GM18505 (cell line): Measurements from ENCODE around the gene TSPAN4.

ENCODE experiments used
- ATAC-seq: cut with Tn5 transposase; IDR thresholded peaks from one replicate; pipeline ENCODE4 v1.9.1; 2021; ENCODE audit not compliant: unreplicated experiment
- POLR2A ChIP-seq: IDR thresholded peaks from 4 replicates; pipeline ENCODE4 v1.6.1; 2011; ENCODE audit warnings: borderline replicate concordance; ENCODE audit not compliant: insufficient read depth, insufficient read length; ENCODE audit errors: extremely low read depth

Gene TSPAN4

DNA sequence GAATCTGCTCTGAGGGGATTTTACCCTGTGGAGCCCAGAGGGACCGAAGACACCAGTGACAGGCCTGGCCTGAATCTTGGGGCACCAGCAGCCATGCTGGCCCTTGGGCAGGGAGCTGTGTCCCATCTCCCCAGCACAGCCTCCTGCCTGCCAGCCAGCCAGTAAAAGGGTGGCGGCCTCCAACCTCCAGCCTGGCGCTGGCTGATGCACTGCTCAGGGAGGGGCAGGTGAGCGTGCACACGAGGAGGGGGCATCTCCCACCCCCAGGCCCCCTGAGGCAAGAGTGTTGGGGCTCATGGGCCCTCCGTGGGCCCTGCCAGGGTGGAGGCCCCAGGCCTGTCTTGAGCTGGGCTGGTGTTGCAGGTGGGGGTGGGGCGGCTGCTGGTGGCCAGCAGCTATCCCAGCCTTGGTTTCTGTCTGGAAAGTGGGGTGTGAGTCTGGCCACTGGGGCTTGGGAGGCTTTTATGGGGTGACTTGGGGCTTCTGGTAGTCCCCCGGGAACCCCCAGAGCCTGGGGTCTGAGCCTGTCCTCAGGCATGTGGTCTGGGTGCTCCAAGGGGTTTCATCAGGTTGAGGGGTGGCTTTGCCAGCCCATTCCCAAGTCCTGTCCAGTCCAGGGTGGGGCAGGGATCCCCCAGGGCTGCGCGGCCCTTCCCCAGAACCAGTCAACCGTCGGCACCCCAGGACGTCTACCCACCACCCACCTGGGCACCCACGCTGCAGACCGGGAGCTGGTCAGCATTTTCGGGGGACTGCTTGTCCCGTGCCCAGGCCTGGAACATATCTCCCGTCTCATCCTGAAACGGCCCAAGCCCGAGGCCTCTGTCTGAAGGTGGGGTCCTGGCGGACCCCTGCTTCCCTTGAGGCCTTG is 17.8 kb downstream of the TSPAN4 start:
- TF ChIP-seq POLR2A = no peak
- no peak for ATAC-seq

DNA sequence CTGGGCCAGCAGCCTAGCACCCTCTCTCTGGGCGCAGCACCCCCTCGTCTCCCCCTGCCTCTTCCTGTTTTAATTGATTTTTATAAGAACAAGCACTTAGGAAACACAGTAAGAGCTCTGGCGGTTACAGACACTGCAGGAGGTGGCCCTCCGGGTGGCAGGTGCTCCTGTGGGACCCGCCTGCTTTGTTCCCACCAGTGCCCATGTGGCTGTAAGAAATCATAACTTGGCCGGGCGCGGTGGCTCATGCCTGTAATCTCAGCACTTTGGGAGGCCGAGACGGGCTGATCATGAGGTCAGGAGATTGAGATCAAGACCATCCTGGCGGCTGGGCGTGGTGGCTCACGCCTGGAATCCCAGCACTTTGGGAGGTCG is 18.4 kb downstream of the TSPAN4 start:
- no peak for TF ChIP-seq POLR2A
- ATAC-seq = no peak

DNA sequence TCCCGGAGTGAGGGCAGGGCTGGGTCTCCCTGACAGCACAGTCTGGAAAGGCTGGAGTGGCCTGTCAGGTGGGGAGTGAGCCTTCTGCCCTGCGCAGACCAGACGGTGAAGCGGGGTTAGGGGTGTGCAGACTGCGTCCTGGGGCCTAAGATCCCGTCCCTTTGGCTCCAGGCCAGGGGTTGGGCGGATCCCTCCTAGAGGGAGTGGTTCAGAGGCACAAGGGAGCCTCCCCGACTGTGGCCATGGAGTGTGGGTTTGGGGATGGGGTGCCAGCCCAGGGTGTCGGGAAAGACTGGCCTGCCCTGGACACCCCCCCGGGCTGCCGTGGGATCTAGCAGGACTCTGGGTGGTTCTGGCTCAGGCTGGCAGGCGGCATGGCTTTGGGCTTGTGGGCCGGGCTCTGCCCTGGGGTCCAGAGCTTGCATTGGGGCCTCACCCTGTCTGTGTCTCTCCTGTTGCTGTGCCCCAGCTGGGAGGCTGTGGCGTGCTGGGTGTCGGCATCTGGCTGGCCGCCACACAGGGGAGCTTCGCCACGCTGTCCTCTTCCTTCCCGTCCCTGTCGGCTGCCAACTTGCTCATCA is 19.5 kb downstream of the TSPAN4 start:
- TF ChIP-seq POLR2A = no peak
- no peak for ATAC-seq

DNA sequence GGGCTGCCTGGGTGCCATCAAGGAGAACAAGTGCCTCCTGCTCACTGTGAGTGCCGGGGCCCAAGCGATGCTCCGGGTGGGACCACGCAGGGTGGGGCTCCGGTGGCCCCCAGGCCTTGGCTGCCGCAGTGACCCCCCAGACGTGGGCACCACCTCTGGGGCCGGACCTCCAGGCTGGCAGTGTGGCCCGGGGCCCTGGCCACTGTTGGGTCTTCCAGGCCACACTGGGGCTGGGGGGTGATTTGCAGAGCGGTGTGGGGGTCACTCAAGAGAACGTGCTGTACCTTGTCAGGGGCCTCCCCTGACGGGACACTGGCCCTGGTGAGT is 20.0 kb downstream of the TSPAN4 start:
- ATAC-seq = no peak
- TF ChIP-seq POLR2A = no peak

DNA sequence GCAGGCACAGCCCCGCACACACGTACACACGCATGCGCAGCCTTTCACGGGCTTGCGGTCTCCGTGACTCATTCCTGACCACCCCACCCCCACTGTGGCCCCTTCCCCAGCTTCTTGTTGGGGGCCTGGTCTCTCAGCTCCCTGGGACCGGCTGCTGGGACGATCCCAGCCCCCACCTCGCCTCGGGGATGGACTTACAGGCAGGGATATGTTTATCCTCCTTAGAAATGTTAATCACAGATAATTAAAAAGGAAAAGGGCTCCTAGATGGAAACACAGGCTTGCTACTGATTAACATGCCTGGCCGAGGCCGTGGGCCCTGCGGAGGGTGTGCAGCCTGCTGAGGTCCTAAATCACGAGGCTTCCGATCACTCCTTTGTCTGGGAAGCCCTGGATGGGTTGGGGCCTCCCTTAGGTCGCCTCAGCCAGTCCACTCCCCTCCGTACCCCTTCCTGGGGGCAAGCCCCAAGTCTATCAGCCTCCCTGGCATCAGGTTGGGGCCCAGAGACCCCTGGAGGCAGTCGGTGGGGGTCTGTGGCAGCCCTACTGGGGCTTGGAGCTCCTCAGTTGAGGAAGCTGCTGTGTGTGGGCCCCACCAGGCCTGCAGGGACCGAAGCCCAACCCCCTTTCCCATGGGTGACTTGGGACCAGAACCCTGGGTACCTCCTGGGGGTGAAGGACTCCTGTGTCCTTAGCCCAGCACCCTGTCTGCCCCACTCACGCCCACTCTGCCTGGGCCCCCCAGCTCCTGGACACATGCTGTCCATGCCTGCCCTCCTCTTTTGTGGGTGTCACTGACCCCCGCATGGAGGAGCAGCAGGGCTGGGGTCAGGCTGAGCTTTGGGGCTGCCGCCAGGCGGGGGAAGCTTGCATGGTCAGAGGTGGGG is 20.6 kb downstream of the TSPAN4 start:
- TF ChIP-seq POLR2A = no peak
- no peak for ATAC-seq

DNA sequence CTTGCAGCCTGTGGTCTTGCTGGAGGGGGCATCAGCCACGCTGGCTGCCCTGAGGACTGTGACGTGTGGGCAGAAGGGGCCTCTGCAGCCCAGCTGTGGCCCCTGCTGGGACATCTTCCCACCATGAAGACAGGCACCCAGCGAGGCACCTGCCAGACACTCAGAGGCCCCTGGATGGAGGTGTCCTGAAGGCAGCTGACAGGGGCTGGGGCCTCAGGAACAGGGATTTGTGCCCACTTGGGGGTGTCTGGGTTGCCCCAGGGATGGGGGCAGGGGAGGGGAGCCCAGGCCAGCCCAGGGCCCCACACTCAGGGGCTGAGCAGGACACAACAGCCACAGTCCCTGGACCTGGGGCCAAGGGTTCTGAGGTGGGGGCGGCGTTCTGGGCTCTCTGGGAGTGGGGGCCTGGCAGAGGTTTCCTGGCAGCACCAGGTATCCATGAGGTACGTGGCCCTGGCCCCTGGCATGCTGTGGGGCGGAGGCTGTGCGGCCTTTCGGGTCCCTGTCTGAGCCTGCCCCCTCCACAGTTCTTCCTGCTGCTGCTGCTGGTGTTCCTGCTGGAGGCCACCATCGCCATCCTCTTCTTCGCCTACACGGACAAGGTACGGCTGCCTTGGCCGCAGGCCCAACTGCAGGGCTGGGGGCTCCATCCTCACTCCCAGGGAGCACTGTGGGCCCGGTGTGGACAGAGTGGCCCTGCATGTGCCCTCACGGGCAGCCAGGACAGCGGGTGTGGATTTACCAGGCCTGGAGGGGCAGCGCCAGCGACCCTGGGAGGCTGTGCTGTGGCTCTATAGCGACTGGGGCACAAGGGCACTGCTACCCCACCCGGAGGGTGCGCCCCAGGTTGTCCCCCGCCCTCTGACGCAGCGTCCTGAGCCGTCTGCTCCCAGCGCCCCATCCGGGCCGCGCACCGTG is 21.5 kb downstream of the TSPAN4 start:
- ATAC-seq = no peak
- TF ChIP-seq POLR2A = no peak

DNA sequence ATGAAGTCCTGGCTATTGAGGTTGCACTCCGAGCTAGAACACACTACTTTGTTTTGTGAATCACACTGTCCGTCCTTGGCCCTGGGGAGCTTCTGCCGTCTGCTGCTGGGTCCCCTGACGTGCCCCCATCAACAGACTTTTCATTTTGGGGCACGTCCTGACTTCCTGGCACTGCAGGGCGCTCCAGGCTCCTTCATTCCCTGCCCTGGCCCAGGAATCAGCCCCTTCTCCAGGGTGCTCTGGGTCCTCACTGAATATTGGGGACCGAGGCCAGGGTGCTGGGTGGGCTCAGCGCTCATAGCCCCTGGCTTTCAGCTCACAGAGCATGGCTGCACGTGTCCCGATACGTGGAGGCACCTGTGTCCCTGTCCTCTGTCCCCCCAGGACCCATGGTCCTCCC is 22.2 kb downstream of the TSPAN4 start:
- no peak for ATAC-seq
- TF ChIP-seq POLR2A = no peak

DNA sequence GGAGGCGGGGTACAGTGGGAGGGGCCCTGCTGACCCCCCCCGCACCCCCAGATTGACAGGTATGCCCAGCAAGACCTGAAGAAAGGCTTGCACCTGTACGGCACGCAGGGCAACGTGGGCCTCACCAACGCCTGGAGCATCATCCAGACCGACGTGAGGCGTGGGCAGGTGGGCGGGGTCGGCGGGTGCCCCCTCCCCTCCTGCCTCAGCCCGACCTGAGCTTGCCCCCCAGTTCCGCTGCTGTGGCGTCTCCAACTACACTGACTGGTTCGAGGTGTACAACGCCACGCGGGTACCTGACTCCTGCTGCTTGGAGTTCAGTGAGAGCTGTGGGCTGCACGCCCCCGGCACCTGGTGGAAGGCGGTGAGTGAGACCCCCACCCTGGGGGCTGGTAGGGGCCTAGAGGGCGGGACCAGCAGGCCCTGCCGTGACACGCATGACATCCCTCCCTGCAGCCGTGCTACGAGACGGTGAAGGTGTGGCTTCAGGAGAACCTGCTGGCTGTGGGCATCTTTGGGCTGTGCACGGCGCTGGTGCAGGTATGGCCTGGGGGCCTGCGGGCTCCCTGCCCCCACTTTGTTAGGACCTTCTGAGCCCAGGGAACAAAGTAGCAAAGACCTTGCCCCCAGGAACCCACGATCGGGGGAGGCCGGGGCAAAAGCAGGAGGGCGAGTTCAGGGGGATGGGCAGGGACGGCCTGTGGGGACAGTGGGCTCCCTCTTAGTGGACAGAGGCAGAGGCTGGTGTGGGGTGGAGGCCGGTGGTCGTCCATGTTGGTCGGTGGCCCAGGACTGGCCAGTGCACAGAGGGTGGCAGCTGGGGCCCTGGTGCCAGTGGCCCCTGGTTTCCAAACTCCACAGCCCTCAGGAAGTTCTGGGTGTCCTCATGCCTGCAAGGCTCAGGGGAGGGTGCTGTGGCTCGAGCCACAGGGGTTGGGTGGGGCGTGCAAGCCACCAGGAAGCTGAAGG is 23.1 kb downstream of the TSPAN4 start:
- TF ChIP-seq POLR2A = peak; percentile 8

DNA sequence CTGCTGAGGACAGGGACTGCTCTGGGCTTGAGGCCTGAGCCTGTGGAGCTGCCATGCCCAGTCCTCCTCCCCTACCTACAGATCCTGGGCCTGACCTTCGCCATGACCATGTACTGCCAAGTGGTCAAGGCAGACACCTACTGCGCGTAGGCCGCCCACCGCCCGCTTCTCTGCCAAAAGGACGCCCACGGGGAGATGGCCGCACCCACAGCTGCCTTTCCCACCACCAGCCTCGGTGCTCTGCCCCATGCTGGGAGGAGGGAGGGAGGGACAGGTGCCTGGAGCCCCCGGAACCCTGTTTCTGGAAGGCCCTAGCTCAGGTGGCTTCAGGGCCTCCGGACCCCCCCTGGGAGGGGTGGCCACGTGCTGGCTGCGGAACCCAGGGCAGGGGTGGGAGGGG is 23.8 kb downstream of the TSPAN4 start:
- no peak for ATAC-seq
- no peak for TF ChIP-seq POLR2A

More for the DNA sequence above, 23.1 kb downstream of the TSPAN4 start:
- no peak for ATAC-seq

DNA sequence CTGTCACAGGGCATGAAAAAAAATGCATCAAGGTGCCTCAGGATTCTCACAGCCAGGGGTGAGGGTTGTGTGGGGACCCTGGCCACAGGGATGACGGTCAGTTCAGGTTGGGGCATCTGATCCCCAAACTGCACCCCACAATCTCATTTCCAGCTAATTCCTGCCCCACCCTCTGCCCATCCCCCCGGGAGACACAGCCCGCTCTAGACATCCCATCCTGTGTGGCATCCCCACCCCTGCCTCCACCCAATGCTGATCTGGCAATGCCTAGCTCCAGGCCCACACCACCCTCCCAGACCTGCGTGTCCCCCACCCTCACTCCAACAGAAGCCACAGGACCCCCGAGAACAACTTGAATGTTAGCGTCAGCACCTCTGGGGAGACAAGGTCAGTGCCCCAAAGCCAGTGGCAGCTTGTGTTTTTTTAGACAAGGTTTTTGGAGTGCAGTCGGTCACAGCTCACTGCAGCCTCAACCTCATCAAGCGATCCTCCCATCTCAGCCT is 25.3 kb downstream of the TSPAN4 start:
- TF ChIP-seq POLR2A = no peak
- no peak for ATAC-seq

DNA sequence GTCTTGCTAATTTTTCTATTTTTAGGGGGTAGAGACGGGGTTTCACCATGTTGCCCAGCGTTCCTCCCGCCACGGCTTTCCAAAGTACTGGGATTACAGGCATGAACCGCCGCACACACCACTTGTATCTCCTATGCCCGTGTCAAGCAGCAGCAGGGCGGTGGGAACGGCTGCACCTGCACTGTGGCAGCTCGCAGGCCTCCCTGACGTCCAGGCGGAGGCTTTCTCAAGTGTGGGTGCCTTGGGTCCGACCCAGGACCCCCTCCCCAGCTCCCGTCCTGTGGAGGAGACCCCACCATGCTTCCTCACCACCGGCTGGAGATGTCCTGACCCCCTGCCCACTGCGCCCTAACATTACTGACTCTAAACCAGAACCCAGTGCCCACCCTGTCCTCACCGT is 25.7 kb downstream of the TSPAN4 start:
- ATAC-seq = no peak
- TF ChIP-seq POLR2A = no peak
